Measurements from ENCODE around the gene ARHGAP31. TPM values are rescaled to one million over a fixed set of nuclear protein-coding genes. Genes with fewer than 3 reads are reported as not detected.
"Not testable (repeated sequence)": the region's sequence is repeated elsewhere in the genome, so short reads cannot be mapped to it uniquely, and the experiment has no call there.

ARHGAP31 gene
- polyA plus RNA-seq, 4 donors = 0.89 to 6.4 (median 4.0) TPM

DNA sequence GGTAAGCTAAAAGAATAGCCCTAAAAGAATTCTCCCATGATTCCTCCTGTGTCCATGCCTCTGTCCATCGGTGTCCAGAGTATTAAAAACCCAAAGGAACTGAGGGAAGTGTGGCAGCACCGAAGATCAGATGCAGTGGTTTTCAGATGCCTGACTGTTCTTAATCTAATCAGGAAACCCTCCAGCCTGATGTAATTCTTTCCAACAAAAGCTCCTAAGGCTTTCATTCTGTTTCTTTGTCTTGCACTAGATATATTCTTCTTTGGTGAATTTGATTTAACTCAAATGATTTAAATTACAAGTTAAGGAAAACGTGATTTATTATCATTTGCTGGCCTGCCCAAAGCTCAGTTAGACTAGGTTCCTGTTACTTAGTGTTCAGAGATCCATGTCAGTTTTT is 71.2 kb downstream of the ARHGAP31 start:
- WGBS, 3 donors = 72 to 74% (median 72%) methylated on average over 3 of the region's 3 CpGs
- FAIRE-seq (no peak), DNase-seq (no peak)

DNA sequence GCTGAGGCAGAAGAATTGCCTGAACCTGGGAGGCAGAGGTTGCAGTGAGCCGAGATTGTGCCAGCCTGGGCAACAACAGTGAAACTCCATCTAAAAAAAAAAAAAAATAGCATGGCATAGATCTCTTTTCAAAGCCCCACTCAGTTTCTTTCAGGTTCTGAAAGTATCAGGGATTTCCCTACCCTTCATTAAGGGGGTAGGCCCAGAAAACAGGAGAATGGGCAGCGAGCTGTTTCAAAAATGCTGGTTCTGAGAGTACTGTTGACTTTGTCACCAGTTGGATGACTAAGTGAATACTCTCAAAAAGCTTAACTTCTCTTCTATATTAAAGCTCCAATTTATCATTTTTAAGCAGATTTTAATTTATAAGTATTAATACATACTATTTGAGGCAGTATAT is 72.8 kb downstream of the ARHGAP31 start:
- no peaks in the 10 kb centered on the region for H3K4me1 ChIP-seq (ENCODE audit: control insufficient read depth in 3 of 3, insufficient read depth in 2 of 3, low read depth in 1 of 3, low read length in 2 of 3)
- FAIRE-seq (no peak), DNase-seq (no peak)
- H3K4me3 ChIP-seq (ENCODE audit: low read depth in 1 of 3, low read length in 3 of 3) = no peak overlapping the region
- H3K9me3 ChIP-seq (ENCODE audit: control insufficient read depth in 2 of 2, insufficient read depth in 1 of 2, low read depth in 1 of 2, low read length in 1 of 2) = no peaks in the 10 kb centered on the region
- no peaks in the 10 kb centered on the region for H3K27me3 ChIP-seq (ENCODE audit: control insufficient read depth in 3 of 3, insufficient read depth in 3 of 3, low read length in 3 of 3)
- no peaks in the 10 kb centered on the region for H3K36me3 ChIP-seq (ENCODE audit: control insufficient read depth in 3 of 3, insufficient read depth in 2 of 3, low read depth in 1 of 3, low read length in 3 of 3)
- 88 to 93% (median 89%) methylated on average over 2 of the region's 2 CpGs for WGBS, 3 donors
- no peak overlapping the region for H3K27ac ChIP-seq (ENCODE audit: low read depth in 1 of 3, low read length in 2 of 3)

More for the DNA sequence above, 71.2 kb downstream of the ARHGAP31 start:
- no peaks in the 10 kb centered on the region for H3K27me3 ChIP-seq (ENCODE audit: control insufficient read depth in 3 of 3, insufficient read depth in 3 of 3, low read length in 3 of 3)
- no peaks in the 10 kb centered on the region for H3K9me3 ChIP-seq (ENCODE audit: control insufficient read depth in 2 of 2, insufficient read depth in 1 of 2, low read depth in 1 of 2, low read length in 1 of 2)
- H3K27ac ChIP-seq (ENCODE audit: low read depth in 1 of 3, low read length in 2 of 3) = no peak overlapping the region
- no peaks in the 10 kb centered on the region for H3K36me3 ChIP-seq (ENCODE audit: control insufficient read depth in 3 of 3, insufficient read depth in 2 of 3, low read depth in 1 of 3, low read length in 3 of 3)
- no peaks in the 10 kb centered on the region for H3K4me1 ChIP-seq (ENCODE audit: control insufficient read depth in 3 of 3, insufficient read depth in 2 of 3, low read depth in 1 of 3, low read length in 2 of 3)
- H3K4me3 ChIP-seq (ENCODE audit: low read depth in 1 of 3, low read length in 3 of 3) = no peak overlapping the region

DNA sequence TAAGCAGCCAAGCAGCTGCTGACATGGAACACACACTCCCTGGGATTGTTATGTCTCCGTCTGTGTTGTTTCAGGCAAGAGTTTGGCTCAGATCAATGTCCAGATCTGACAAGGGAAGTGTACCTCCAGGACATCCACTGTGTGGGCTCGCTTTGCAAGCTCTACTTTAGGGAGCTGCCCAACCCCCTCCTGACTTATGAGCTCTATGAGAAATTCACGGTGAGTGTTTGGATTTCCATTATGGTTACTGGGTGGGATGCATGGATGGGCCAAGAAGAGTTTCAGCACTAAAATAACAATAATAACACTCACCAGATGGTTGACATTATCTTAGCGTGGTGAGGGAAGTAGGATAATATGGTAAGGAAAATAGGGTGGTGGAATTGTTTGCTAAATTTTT is 74.1 kb downstream of the ARHGAP31 start:
- Histone ChIP-seq H3K4me1 (ENCODE audit: control insufficient read depth in 3 of 3, insufficient read depth in 2 of 3, low read depth in 1 of 3, low read length in 2 of 3) (no peaks in the 10 kb centered on the region), H3K4me3 (ENCODE audit: low read depth in 1 of 3, low read length in 3 of 3) (no peak overlapping the region), H3K27me3 (ENCODE audit: control insufficient read depth in 3 of 3, insufficient read depth in 3 of 3, low read length in 3 of 3) (no peaks in the 10 kb centered on the region), H3K27ac (ENCODE audit: low read depth in 1 of 3, low read length in 2 of 3) (no peak overlapping the region), H3K36me3 (ENCODE audit: control insufficient read depth in 3 of 3, insufficient read depth in 2 of 3, low read depth in 1 of 3, low read length in 3 of 3) (no peaks in the 10 kb centered on the region), H3K9me3 (ENCODE audit: control insufficient read depth in 2 of 2, insufficient read depth in 1 of 2, low read depth in 1 of 2, low read length in 1 of 2) (no peaks in the 10 kb centered on the region)
- WGBS, 3 donors = 65 to 78% (median 75%) methylated on average over 4 of the region's 4 CpGs
- FAIRE-seq (no peak), DNase-seq (no peak)

DNA sequence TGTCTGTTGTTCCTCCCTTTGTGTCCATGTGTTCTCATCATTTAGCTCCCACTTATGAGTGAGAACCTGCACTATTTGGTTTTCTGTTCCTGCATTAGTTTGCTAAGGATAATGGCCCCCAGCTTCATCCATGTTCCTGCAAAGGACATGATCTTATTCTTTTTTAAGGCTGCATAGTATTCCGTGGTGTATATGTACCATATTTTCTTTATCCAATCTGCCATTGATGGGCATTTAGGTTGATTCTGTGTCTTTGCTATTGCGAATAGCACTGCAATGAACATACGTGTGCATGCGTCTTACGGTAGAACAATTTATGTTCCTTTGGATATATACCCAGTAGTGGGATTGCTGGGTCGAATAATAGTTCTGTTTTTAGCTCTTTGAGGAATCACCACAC is 77.6 kb downstream of the ARHGAP31 start:
- FAIRE-seq; H3K9me3 ChIP-seq (ENCODE audit: control insufficient read depth in 2 of 2, insufficient read depth in 1 of 2, low read depth in 1 of 2, low read length in 1 of 2); H3K4me1 ChIP-seq (ENCODE audit: control insufficient read depth in 3 of 3, insufficient read depth in 2 of 3, low read depth in 1 of 3, low read length in 2 of 3); H3K27me3 ChIP-seq (ENCODE audit: control insufficient read depth in 3 of 3, insufficient read depth in 3 of 3, low read length in 3 of 3); H3K36me3 ChIP-seq (ENCODE audit: control insufficient read depth in 3 of 3, insufficient read depth in 2 of 3, low read depth in 1 of 3, low read length in 3 of 3); H3K27ac ChIP-seq (ENCODE audit: low read depth in 1 of 3, low read length in 2 of 3); H3K4me3 ChIP-seq (ENCODE audit: low read depth in 1 of 3, low read length in 3 of 3); DNase-seq: not testable (repeated sequence)
- WGBS, 3 donors = 94 to 98% (median 97%) methylated on average over 6 of the region's 6 CpGs

DNA sequence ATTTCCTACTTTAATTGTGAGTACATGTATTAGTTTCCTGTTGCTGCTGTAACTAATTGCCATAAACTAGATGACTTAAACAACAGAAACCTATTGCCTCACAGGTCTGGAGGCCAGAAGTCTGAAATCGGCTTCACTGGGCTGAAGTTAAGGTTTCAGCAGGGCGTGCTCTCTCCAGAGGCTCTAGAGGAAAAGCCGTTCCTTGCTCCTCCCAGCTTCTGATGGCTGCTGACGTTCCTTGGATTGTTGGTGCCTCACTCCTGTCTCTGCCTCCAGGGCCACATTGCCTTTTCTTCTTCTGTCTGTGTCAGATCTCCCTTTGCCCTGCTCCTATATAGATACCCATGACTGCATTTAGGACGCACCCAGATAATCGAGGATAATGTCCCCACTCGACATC is 80.9 kb downstream of the ARHGAP31 start:
- FAIRE-seq = no peak
- no peaks in the 10 kb centered on the region for H3K9me3 ChIP-seq (ENCODE audit: control insufficient read depth in 2 of 2, insufficient read depth in 1 of 2, low read depth in 1 of 2, low read length in 1 of 2)
- no peak for DNase-seq
- no peak overlapping the region for H3K4me3 ChIP-seq (ENCODE audit: low read depth in 1 of 3, low read length in 3 of 3)
- H3K27ac ChIP-seq (ENCODE audit: low read depth in 1 of 3, low read length in 2 of 3) = no peak overlapping the region
- peaks cover 0 to 2% (median 0%) of the 10 kb centered on the region in 3 donors for H3K27me3 ChIP-seq (ENCODE audit: control insufficient read depth in 3 of 3, insufficient read depth in 3 of 3, low read length in 3 of 3)
- H3K36me3 ChIP-seq (ENCODE audit: control insufficient read depth in 3 of 3, insufficient read depth in 2 of 3, low read depth in 1 of 3, low read length in 3 of 3) = peaks cover 0 to 2% (median 0%) of the 10 kb centered on the region in 3 donors
- WGBS, 3 donors = 81 to 90% (median 86%) methylated on average over 7 of the region's 7 CpGs
- no peaks in the 10 kb centered on the region for H3K4me1 ChIP-seq (ENCODE audit: control insufficient read depth in 3 of 3, insufficient read depth in 2 of 3, low read depth in 1 of 3, low read length in 2 of 3)

DNA sequence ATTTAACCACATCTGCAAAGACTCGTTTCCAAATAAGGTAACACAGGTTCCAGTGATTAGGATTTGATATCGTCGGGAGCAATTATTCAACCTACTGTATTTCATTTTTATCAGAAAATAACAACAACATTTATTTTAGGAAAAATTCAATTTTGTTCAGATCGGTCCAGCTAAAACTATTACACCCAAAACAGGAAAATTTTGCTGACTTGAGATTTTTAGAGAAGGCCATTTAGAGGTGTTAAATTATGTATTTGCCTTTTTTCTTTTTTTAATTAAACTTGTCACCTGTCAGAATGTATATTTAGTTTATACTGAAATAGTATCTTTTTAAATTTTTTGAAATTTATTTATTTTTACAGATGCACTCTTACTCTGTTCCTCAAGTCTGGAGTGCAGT is 81.3 kb downstream of the ARHGAP31 start:
- Histone ChIP-seq H3K4me3 (ENCODE audit: low read depth in 1 of 3, low read length in 3 of 3) (no peak overlapping the region), H3K27me3 (ENCODE audit: control insufficient read depth in 3 of 3, insufficient read depth in 3 of 3, low read length in 3 of 3) (peaks cover 0 to 2% (median 0%) of the 10 kb centered on the region in 3 donors), H3K36me3 (ENCODE audit: control insufficient read depth in 3 of 3, insufficient read depth in 2 of 3, low read depth in 1 of 3, low read length in 3 of 3) (peaks cover 0 to 2% (median 0%) of the 10 kb centered on the region in 3 donors), H3K4me1 (ENCODE audit: control insufficient read depth in 3 of 3, insufficient read depth in 2 of 3, low read depth in 1 of 3, low read length in 2 of 3) (no peaks in the 10 kb centered on the region), H3K9me3 (ENCODE audit: control insufficient read depth in 2 of 2, insufficient read depth in 1 of 2, low read depth in 1 of 2, low read length in 1 of 2) (no peaks in the 10 kb centered on the region), H3K27ac (ENCODE audit: low read depth in 1 of 3, low read length in 2 of 3) (no peak overlapping the region)
- FAIRE-seq (no peak), DNase-seq (no peak)
- 93 to 96% (median 94%) methylated on average over 4 of the region's 4 CpGs for WGBS, 3 donors

DNA sequence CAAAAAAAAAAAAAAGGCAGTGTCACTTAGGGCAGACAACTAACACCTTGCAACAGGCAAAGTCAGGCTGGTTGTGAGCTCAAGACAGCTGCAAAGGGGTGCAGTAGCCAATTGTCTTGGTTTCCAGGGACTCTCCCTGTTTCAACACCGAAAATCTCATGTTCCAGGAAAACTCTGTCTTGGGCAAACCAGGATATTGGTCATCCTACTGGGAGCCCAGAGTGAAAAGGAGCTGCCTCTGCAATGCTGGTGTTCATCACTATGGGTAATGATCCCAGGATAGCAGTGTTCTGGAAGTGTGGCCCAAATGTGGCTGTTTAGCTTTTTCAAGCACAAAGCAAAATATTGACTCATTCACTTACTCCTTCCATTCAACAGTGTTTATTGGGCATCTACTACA is 82.6 kb downstream of the ARHGAP31 start:
- FAIRE-seq = no peak
- Histone ChIP-seq H3K4me1 (ENCODE audit: control insufficient read depth in 3 of 3, insufficient read depth in 2 of 3, low read depth in 1 of 3, low read length in 2 of 3) (no peaks in the 10 kb centered on the region), H3K27ac (ENCODE audit: low read depth in 1 of 3, low read length in 2 of 3) (no peak overlapping the region), H3K27me3 (ENCODE audit: control insufficient read depth in 3 of 3, insufficient read depth in 3 of 3, low read length in 3 of 3) (peaks cover 0 to 2% (median 0%) of the 10 kb centered on the region in 3 donors), H3K36me3 (ENCODE audit: control insufficient read depth in 3 of 3, insufficient read depth in 2 of 3, low read depth in 1 of 3, low read length in 3 of 3) (peaks cover 0 to 2% (median 0%) of the 10 kb centered on the region in 3 donors), H3K4me3 (ENCODE audit: low read depth in 1 of 3, low read length in 3 of 3) (no peak overlapping the region), H3K9me3 (ENCODE audit: control insufficient read depth in 2 of 2, insufficient read depth in 1 of 2, low read depth in 1 of 2, low read length in 1 of 2) (no peaks in the 10 kb centered on the region)
- DNase-seq = no peak
- 73 to 95% (median 79%) methylated on average over 1 of the region's 1 CpG for WGBS, 3 donors

DNA sequence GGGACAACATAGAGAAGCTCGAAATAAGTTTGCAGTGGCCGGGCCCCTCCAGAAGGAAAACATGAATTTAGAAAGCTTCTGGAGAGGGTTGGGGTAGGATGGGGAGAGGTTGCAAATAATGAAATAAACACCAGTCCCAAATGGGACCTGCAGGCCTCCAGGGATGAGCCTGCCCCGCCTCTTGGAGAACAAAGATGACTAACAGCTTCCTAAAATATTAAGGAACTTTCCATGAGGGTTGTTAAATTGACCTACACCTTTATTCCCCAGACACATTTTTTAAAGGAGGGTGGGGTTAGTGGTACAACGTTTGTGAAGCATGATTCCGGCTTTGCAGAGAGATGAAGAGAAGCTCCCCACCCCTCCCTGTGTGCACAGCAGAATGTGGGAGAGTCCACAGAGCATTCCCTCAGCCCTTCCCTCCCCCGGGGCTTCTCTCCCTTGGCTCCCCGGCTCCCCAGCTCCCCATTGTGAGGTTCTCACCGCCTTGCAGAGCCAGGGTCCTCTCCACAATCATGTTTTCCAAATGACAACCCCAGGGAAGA is 84.1 kb downstream of the ARHGAP31 start:
- FAIRE-seq (no peak), DNase-seq (no peak)
- no peaks in the 10 kb centered on the region for H3K9me3 ChIP-seq (ENCODE audit: control insufficient read depth in 2 of 2, insufficient read depth in 1 of 2, low read depth in 1 of 2, low read length in 1 of 2)
- no peaks in the 10 kb centered on the region for H3K4me1 ChIP-seq (ENCODE audit: control insufficient read depth in 3 of 3, insufficient read depth in 2 of 3, low read depth in 1 of 3, low read length in 2 of 3)
- peaks cover 0 to 2% (median 0%) of the 10 kb centered on the region in 3 donors for H3K27me3 ChIP-seq (ENCODE audit: control insufficient read depth in 3 of 3, insufficient read depth in 3 of 3, low read length in 3 of 3)
- 57 to 75% (median 72%) methylated on average over 8 of the region's 8 CpGs for WGBS, 3 donors
- peaks cover 0 to 5% (median 0%) of the 10 kb centered on the region in 3 donors for H3K36me3 ChIP-seq (ENCODE audit: control insufficient read depth in 3 of 3, insufficient read depth in 2 of 3, low read depth in 1 of 3, low read length in 3 of 3)
- H3K27ac ChIP-seq (ENCODE audit: low read depth in 1 of 3, low read length in 2 of 3) = no peak overlapping the region
- no peak overlapping the region for H3K4me3 ChIP-seq (ENCODE audit: low read depth in 1 of 3, low read length in 3 of 3)

DNA sequence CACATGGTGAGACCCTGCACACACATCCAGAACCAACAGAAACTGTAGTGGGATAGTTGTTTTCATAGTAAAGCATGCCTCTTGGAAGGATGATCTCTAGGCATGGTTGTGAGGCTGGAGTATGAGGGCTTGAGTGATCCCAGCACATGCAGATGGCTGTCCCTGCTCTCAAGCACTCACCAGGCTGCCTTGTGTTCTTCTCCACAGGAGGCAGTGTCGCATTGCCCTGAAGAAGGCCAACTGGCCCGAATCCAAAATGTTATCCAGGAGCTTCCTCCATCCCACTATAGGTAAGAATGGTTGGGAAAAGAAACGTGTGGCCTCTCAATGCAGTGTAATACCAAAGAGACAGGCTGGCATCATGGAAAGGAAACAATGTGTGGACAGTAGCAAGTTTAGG is 86.5 kb downstream of the ARHGAP31 start:
- Histone ChIP-seq H3K4me3 (ENCODE audit: low read depth in 1 of 3, low read length in 3 of 3) (no peak overlapping the region), H3K27me3 (ENCODE audit: control insufficient read depth in 3 of 3, insufficient read depth in 3 of 3, low read length in 3 of 3) (peaks cover 0 to 2% (median 0%) of the 10 kb centered on the region in 3 donors), H3K4me1 (ENCODE audit: control insufficient read depth in 3 of 3, insufficient read depth in 2 of 3, low read depth in 1 of 3, low read length in 2 of 3) (no peaks in the 10 kb centered on the region), H3K36me3 (ENCODE audit: control insufficient read depth in 3 of 3, insufficient read depth in 2 of 3, low read depth in 1 of 3, low read length in 3 of 3) (peaks cover 0 to 5% (median 0%) of the 10 kb centered on the region in 3 donors), H3K9me3 (ENCODE audit: control insufficient read depth in 2 of 2, insufficient read depth in 1 of 2, low read depth in 1 of 2, low read length in 1 of 2) (no peaks in the 10 kb centered on the region), H3K27ac (ENCODE audit: low read depth in 1 of 3, low read length in 2 of 3) (no peak overlapping the region)
- FAIRE-seq (no peak), DNase-seq (peak in 1 of 2 donors; percentile 3)
- WGBS, 3 donors = 24 to 68% (median 46%) methylated on average over 3 of the region's 3 CpGs
